NCI-H2196 treated with DMSO at 0.1 percent for 48 hours (cell line): ENCODE measurements around the gene PCDHB16.
"Not testable (repeated sequence)": the region's sequence is repeated elsewhere in the genome, so short reads cannot be mapped to it uniquely, and the experiment has no call there.

ENCODE experiments used
- DNase-seq: peaks from one replicate; lab custom pipeline; 2025; ENCODE audit not compliant: unreplicated experiment; lab: John Stamatoyannopoulos, UW

The PCDHB16 gene

GRCh38 chr5:141180313-141180712 lies 1.9 kb upstream of the PCDHB16 start:
- DNase-seq, result no peak

DNA sequence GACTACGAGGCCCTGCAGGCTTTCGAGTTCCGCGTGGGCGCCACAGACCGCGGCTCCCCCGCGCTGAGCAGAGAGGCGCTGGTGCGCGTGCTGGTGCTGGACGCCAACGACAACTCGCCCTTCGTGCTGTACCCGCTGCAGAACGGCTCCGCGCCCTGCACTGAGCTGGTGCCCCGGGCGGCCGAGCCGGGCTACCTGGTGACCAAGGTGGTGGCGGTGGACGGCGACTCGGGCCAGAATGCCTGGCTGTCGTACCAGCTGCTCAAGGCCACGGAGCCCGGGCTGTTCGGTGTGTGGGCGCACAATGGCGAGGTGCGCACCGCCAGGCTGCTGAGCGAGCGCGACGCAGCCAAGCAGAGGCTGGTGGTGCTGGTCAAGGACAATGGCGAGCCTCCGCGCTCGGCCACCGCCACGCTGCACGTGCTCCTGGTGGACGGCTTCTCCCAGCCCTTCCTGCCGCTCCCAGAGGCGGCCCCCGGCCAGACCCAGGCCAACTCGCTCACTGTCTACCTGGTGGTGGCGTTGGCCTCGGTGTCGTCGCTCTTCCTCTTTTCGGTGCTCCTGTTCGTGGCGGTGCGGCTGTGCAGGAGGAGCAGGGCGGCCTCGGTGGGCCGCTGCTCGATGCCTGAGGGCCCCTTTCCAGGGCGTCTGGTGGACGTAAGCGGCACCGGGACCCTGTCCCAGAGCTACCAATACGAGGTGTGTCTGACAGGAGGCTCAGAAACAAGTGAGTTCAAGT lies 2.1 kb downstream of the PCDHB16 start:
- DNase-seq, result not testable (repeated sequence)

- DNase-seq, result no peak
Observed at GRCh38 chr5:141186897-141187512, 4.8 kb downstream of the PCDHB16 start, which contains the start of gene PCDHB9. PCDHB9 (plus strand) TSS chr5:141187161; CDS start chr5:141187319, 158 bp downstream.

DNA sequence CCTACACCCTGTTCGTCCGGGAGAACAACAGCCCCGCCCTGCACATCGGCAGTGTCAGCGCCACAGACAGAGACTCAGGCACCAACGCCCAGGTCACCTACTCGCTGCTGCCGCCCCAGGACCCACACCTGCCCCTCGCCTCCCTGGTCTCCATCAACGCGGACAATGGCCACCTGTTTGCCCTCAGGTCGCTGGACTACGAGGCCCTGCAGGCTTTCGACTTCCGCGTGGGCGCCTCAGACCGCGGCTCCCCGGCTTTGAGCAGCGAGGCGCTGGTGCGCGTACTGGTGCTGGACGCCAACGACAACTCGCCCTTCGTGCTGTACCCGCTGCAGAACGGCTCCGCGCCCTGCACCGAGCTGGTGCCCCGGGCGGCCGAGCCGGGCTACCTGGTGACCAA lies 6.5 kb downstream of the PCDHB16 start:
- DNase-seq, result not testable (repeated sequence)

DNA sequence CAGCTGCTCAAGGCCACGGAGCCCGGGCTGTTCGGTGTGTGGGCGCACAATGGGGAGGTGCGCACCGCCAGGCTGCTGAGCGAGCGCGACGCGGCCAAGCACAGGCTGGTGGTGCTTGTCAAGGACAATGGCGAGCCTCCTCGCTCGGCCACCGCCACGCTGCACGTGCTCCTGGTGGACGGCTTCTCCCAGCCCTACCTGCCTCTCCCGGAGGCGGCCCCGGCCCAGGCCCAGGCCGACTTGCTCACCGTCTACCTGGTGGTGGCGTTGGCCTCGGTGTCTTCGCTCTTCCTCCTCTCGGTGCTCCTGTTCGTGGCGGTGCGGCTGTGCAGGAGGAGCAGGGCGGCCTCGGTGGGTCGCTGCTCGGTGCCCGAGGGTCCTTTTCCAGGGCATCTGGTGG lies 6.9 kb downstream of the PCDHB16 start:
- DNase-seq, result not testable (repeated sequence)

GRCh38 chr5:141192110-141192725 lies 10.0 kb downstream of the PCDHB16 start, which contains the start of gene PCDHB10:
PCDHB10 (plus strand) TSS chr5:141192353; CDS start chr5:141192553, 200 bp downstream.
- DNase-seq, result no peak

DNA sequence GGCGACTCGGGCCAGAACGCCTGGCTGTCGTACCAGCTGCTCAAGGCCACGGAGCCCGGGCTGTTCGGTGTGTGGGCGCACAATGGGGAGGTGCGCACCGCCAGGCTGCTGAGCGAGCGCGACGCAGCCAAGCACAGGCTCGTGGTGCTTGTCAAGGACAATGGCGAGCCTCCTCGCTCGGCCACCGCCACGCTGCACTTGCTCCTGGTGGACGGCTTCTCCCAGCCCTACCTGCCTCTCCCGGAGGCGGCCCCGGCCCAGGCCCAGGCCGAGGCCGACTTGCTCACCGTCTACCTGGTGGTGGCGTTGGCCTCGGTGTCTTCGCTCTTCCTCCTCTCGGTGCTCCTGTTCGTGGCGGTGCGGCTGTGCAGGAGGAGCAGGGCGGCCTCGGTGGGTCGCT lies 12.1 kb downstream of the PCDHB16 start:
- DNase-seq, result not testable (repeated sequence)

DNA sequence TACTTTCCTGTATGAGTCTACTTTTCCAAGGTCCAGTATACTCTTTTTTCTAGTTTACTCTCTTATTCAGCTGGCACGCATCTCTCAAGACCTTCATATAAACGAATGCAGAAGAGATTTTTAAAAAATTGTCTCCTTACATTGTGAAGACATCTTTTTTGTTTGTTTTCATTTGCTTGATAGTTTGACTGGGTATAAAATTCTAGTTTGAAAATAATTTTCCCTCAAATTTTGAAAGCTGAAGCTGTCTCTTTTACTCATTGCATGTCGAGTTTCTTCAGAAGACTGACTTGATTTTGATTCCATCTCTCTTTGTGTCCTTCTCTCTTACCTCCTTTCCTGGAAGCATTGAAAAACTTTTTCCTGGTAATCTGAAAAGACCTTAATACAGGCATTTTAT lies 14.2 kb downstream of the PCDHB16 start:
- DNase-seq, result no peak

- DNase-seq, result no peak
Observed at GRCh38 chr5:141199359-141200235, 17.4 kb downstream of the PCDHB16 start, which contains the start of gene PCDHB11. PCDHB11 (plus strand) TSS chr5:141199627; CDS start chr5:141199775, 148 bp downstream.

GRCh38 chr5:141201126-141201525 lies 18.9 kb downstream of the PCDHB16 start:
- DNase-seq, result not testable (repeated sequence)

DNA sequence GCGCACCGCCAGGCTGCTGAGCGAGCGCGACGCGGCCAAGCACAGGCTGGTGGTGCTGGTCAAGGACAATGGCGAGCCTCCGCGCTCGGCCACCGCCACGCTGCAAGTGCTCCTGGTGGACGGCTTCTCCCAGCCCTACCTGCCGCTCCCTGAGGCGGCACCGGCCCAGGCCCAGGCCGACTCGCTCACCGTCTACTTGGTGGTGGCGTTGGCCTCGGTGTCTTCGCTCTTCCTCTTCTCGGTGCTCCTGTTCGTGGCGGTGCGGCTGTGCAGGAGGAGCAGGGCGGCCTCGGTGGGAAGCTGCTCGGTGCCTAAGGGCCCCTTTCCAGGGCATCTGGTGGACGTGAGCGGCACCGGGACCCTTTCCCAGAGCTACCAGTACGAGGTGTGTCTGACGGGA lies 19.5 kb downstream of the PCDHB16 start:
- not testable (repeated sequence) for DNase-seq

DNA sequence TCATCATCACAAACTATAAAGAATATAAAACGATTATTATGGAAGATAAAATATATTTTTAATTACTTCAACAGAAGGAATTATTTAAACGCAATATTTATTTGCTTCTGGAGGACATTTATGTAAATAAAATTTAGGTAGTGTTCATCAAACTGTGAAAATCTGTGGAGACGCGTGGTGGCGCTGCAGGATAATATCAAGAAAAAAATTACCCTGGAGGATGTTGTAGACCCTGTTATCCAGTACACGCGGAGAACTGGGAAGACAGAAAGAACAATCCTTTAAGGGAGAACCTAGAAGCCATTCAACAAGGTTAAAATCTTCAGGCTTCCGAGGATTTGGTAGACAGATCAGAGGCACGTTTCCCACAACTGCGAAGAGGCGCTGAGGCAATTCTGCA lies 26.3 kb downstream of the PCDHB16 start, which contains the start of gene PCDHB12:
PCDHB12 (plus strand) TSS at position 242 of the 400 bp plus-strand sequence. CDS start 189 bp downstream, outside the sequence.
- DNase-seq, result no peak

GRCh38 chr5:141210281-141210680 lies 28.1 kb downstream of the PCDHB16 start:
- not testable (repeated sequence) for DNase-seq

DNA sequence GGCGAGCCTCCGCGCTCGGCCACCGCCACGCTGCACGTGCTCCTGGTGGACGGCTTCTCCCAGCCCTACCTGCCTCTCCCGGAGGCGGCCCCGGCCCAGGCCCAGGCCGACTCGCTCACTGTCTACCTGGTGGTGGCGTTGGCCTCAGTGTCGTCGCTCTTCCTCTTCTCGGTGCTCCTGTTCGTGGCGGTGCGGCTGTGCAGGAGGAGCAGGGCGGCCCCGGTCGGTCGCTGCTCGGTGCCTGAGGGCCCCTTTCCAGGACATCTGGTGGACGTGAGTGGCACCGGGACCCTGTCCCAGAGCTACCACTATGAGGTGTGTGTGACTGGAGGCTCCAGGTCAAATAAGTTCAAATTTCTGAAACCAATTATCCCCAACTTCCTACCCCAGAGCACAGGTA lies 28.7 kb downstream of the PCDHB16 start:
- not testable (repeated sequence) for DNase-seq

- not testable (repeated sequence) for DNase-seq
Observed at GRCh38 chr5:141213656-141214339, 31.6 kb downstream of the PCDHB16 start, which contains the start of gene PCDHB13. PCDHB13 (plus strand) TSS chr5:141213919; CDS start chr5:141214124, 205 bp downstream.

- DNase-seq, result not testable (repeated sequence)
Observed at GRCh38 chr5:141214583-141214982, 32.4 kb downstream of the PCDHB16 start.

DNA sequence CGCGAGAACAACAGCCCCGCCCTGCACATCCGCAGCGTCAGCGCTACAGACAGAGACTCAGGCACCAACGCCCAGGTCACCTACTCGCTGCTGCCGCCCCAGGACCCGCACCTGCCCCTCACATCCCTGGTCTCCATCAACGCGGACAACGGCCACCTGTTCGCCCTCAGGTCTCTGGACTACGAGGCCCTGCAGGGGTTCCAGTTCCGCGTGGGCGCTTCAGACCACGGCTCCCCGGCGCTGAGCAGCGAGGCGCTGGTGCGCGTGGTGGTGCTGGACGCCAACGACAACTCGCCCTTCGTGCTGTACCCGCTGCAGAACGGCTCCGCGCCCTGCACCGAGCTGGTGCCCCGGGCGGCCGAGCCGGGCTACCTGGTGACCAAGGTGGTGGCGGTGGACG lies 33.3 kb downstream of the PCDHB16 start:
- DNase-seq, result not testable (repeated sequence)

DNA sequence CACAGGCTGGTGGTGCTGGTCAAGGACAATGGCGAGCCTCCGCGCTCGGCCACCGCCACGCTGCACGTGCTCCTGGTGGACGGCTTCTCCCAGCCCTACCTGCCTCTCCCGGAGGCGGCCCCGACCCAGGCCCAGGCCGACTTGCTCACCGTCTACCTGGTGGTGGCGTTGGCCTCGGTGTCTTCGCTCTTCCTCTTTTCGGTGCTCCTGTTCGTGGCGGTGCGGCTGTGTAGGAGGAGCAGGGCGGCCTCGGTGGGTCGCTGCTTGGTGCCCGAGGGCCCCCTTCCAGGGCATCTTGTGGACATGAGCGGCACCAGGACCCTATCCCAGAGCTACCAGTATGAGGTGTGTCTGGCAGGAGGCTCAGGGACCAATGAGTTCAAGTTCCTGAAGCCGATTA lies 33.8 kb downstream of the PCDHB16 start:
- not testable (repeated sequence) for DNase-seq

- DNase-seq, result peak; percentile 10
Observed at GRCh38 chr5:141223112-141223783, 41.1 kb downstream of the PCDHB16 start, which contains the start of gene PCDHB14. PCDHB14 (plus strand) TSS chr5:141223343; CDS start chr5:141223506, 163 bp downstream.
